NCI-H1417 treated with DMSO at 0.1 percent for 48 hours (cell line): ENCODE results near the gene RMND5B.
A peak's percentile ranks its signal among the peaks of the same experiment; 100 is the strongest.
"Not testable (repeated sequence)": the region's sequence is repeated elsewhere in the genome, so short reads cannot be mapped to it uniquely, and the experiment has no call there.

Experiments used
- DNase-seq: peaks from one replicate; lab custom pipeline; 2025; lab: John Stamatoyannopoulos, UW

The RMND5B gene

DNA sequence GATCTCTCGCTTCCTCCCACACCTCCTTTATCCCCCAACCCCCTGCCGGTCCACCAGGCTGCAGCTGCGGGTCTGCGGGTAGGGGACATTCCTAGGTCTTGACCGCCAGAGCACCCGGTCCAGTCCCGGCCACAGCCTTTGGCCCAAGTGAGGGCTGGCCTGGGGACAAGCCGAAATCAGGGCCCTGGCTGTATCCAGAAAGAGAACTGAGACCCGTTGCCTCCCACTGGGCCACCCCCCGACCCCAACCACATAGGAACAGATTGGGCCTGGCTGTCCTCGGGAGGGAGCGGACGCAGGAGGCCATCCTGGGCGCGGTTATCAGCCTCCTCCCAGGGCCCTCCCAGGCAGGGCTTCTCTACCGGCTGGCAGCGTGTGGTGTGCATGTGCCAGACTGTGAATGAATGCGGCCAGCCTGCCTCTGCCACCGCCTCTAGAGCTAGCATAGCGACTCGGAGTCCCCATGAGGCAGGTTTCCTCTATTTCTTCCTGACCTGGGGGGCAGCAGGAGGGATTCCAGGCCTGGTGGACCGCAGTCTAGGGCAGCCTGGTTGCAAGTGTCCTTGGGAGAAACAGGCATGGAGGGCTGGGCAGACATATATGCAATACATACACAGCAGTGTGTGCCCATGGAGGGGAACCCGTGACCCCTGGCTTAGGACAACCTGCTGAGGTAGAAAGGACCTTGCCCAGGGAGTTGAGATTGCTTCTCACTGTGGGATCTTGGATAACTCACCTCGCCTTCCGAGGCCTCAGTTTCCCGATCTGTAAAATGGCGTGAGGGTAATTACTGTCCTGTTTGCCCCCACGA, 16.3 kb upstream of the RMND5B start:
- no peak for DNase-seq

GRCh38 chr5:178115136-178115813, 15.5 kb upstream of the RMND5B start:
- no peak for DNase-seq

DNA sequence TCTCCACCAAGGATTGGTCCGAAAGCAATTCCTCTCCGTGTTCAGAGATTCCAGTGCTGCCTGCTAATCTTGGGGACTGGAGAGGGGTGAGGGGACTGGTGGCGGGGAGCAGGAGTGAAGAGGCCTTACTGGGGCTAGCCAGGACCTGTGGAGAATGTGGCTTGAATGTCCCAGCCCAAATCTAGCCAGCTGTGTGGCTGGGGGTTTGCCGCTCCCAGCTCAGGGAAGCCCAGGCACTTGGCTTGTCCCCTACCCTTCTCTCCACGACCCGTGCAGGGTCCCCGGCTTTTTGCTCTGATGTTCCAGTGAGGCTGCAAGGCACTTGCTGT, 15.0 kb upstream of the RMND5B start:
- no peak for DNase-seq

DNA sequence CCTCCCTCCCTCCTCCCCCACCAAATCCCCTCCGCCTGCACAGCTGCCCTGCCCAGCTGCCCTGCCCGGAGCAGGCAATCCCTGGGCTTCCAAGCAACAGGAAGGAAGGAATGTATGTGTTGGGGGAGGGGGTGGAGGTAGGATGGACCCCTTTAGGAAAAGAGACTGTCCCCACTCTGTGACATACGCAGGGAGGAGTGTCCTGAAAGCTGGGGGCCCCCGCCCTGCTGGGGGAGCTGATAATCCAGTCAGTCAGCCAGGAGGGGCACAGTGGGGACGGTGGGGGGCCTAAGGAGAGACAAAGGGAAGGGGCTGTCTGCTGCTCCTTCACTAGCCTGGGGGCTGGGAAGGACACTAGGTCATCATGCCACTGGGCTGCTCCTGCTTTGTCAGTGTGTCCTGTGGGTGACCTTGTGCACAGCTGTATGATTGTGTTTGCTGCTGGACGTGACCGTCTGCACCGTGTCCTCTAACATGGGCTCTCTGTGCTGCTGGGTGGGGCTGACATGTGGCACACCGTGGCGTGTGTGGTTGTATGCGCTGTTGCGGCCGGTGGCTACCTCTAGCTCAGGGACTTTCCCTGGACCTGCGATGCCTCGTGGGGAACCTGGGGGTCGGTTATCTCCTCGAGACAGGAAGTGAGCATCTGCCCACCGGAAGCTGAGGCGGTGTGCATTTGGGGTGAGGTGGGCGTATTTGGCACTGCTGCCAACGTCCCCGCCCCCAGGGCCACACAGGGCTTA, 14.5 kb upstream of the RMND5B start:
- no peak for DNase-seq

GRCh38 chr5:178117923-178118701, 12.7 kb upstream of the RMND5B start:
- DNase-seq, result no peak

GRCh38 chr5:178119915-178120606, 10.8 kb upstream of the RMND5B start:
- DNase-seq, result no peak

GRCh38 chr5:178120607-178121357, 10.0 kb upstream of the RMND5B start:
- DNase-seq, result peak; percentile 41

- no peak for DNase-seq
Measured at GRCh38 chr5:178121391-178122276, 9.2 kb upstream of the RMND5B start.

DNA sequence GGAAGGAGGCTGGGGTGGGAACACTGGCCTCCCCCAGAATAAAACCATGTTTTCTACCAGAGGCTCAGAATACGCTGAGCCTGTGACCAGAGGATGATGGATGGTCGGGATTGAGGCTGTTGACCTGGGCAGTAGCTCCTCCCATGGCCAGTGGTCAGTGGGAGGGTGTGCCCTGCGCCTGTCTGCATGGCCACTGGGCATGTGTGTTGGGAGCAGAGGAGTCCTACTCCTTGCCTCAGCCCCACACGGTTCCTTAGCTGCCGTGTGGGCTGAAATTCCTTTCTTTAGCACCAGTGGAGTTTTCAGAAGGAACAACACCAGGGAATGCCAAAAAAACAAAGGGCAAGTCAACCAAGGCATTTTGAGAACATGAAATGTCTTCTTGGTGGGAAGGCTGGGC, 8.5 kb upstream of the RMND5B start:
- DNase-seq, result no peak

- DNase-seq, result no peak
Measured at GRCh38 chr5:178123094-178123965, 7.5 kb upstream of the RMND5B start.

DNA sequence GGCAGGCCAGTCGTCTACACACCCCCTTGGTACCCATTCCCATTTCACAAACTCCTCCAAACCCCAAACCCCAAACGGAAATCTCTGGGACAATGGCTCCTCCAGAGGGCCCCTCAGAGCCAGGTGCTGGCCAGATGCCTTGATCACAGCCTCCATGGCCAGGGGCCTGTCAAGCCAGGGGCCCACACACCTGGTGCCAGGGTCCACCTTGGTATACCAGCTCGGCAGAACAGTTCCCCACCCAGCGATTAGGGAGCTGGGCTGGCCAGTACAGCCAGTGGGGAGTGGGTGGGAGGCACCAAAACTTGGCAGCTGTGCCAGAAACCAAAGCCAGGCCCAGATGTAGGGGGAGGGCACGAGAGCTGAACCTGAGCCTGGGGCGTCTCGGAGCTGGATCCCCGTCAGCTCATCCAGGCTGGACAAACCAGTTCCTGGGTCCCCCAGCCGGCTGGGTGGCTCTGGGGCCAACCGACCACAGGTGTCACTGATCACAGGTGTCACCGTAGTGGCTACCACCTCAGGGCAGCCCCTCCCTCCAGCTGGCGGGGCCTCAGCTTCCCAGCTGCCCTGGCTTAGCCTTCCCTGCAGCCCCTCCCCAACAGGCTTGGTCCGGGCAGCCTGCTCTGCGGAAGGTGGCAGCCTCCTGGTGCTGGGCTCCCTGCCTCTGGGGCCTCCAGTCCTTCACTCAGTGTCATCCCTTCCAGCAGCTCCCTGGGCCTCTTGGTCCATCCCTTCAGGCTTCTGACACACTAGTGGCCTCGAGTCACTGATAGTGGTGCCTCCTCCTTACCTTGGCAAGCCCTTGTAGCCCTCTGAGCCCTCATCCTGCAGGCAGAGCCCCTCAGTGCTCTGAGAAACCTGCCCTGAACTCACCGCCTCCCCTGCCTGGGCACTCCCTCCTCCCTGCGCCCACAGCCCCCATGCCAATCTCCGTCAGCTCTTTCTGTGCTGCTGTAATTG, 6.6 kb upstream of the RMND5B start:
- no peak for DNase-seq

DNA sequence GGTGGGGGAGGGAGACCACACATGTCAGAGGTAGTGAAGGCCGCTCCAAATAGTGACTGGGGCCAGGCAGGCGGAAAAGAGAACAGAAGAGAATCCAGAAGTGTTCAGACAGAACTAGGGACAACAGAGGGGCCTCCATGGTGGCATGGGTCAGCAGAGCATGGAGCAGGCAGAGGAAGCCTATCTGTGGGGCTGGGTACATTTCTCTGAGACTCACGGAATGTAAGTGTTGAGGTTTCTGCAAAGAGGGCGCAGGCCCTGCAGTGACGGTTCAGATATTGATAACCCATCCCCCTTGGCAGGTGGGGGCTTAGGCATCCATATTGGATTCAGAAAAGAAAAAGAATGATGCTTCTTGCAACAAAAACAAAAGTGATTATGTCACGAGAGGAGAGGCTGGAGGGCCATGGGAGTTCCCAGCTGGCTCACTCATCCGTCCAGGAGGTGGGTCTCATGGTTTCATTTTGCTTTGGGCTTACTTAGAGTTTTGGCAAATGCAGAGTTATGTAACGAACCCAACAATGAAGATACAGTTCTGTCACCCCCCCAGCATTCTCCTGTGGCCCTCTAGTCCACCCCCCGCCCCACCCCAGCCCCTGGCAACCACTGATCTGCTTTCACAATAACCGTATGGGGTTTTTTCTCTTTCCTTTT, 5.4 kb upstream of the RMND5B start:
- DNase-seq, result no peak

DNA sequence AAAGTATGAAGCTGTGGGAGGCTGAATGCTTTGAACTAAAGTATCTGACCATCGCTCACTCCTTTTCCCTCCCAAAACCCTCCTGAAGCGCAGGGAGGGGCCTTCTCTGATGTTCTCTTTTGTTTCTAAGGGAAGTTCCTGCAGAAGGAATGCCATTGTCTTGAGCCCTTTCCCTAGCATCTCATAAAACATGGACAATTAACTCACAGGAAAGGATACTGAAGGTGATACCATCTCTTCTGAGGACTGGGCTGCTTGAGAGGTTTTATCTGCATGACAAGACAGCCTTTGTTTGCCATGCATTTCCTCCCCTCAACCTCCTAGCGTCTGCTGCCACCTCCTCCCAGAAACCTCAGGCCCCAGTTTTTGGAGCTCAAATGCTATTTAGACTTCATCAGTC, 4.3 kb upstream of the RMND5B start:
- no peak for DNase-seq

GRCh38 chr5:178127300-178128009, 3.4 kb upstream of the RMND5B start:
- not testable (repeated sequence) for DNase-seq

- no peak for DNase-seq
Measured at GRCh38 chr5:178129296-178129695, 1.5 kb upstream of the RMND5B start.

GRCh38 chr5:178130234-178130575, 609 bp upstream of the RMND5B start:
- DNase-seq, result not testable (repeated sequence)
